ENCODE results near the gene LDHA. TPM values are rescaled to one million over a fixed set of nuclear protein-coding genes. Genes with fewer than 3 reads are reported as not detected.
A peak's percentile ranks its signal among the peaks of the same experiment; 100 is the strongest.

Gene LDHA
- total RNA-seq (2014; rRNA removed; shearing (Covaris generic)), result 295 and 327 TPM in 2 replicates

- peak; percentile 96 for DNase-seq (ENCODE audit: low spot score)
These were observed at the start of gene LDHA for GRCh38 chr11:18394275-18394927. LDHA (plus strand) TSS chr11:18394563; CDS start chr11:18396843, 2,280 bp downstream.

GRCh38 chr11:18347471-18348125 lies 46.8 kb upstream of the LDHA start:
- DNase-seq (ENCODE audit: low spot score), result no peak

GRCh38 chr11:18352581-18352980 lies 41.8 kb upstream of the LDHA start:
- DNase-seq (ENCODE audit: low spot score), result no peak

- DNase-seq (ENCODE audit: low spot score), result no peak
These were observed 35.7 kb upstream of the LDHA start for GRCh38 chr11:18358646-18359045.

GRCh38 chr11:18361154-18361553 lies 33.2 kb upstream of the LDHA start:
- no peak for DNase-seq (ENCODE audit: low spot score)

- DNase-seq (ENCODE audit: low spot score), result no peak
These were observed 29.8 kb upstream of the LDHA start for GRCh38 chr11:18364495-18365073.

GRCh38 chr11:18365741-18366140 lies 28.6 kb upstream of the LDHA start:
- no peak for DNase-seq (ENCODE audit: low spot score)

- DNase-seq (ENCODE audit: low spot score), result no peak
These were observed 28.1 kb upstream of the LDHA start for GRCh38 chr11:18366286-18366685.

GRCh38 chr11:18367431-18367830 lies 26.9 kb upstream of the LDHA start:
- no peak for DNase-seq (ENCODE audit: low spot score)

GRCh38 chr11:18368221-18368620 lies 26.1 kb upstream of the LDHA start:
- DNase-seq (ENCODE audit: low spot score), result no peak

- DNase-seq (ENCODE audit: low spot score), result no peak
These were observed 25.0 kb upstream of the LDHA start for GRCh38 chr11:18369398-18369797.

GRCh38 chr11:18371279-18371678 lies 23.1 kb upstream of the LDHA start:
- DNase-seq (ENCODE audit: low spot score), result no peak

GRCh38 chr11:18372201-18372600 lies 22.2 kb upstream of the LDHA start:
- no peak for DNase-seq (ENCODE audit: low spot score)

- DNase-seq (ENCODE audit: low spot score), result no peak
These were observed 19.4 kb upstream of the LDHA start for GRCh38 chr11:18374956-18375355.

- no peak for DNase-seq (ENCODE audit: low spot score)
These were observed 18.4 kb upstream of the LDHA start for GRCh38 chr11:18375941-18376340.

GRCh38 chr11:18379201-18379600 lies 15.2 kb upstream of the LDHA start:
- no peak for DNase-seq (ENCODE audit: low spot score)

GRCh38 chr11:18383388-18384156 lies 10.8 kb upstream of the LDHA start:
- DNase-seq (ENCODE audit: low spot score), result peak; percentile 78

- DNase-seq (ENCODE audit: low spot score), result peak; percentile 86
These were observed 10.2 kb upstream of the LDHA start for GRCh38 chr11:18384157-18384641.

GRCh38 chr11:18390088-18390487 lies 4.3 kb upstream of the LDHA start:
- DNase-seq (ENCODE audit: low spot score), result no peak

- DNase-seq (ENCODE audit: low spot score), result no peak
These were observed 1.7 kb upstream of the LDHA start for GRCh38 chr11:18392434-18393321.

All from HT-29 (cell line).